ENCODE measurements around the gene SGSM2. TPM values are rescaled to one million over a fixed set of nuclear protein-coding genes. Genes with fewer than 3 reads are reported as not detected.
A peak's percentile ranks its signal among the peaks of the same experiment; 100 is the strongest.

The SGSM2 gene
- total and polyA plus RNA-seq, 2 of the 8 experiments (the other 6 are each of a cell fraction or from before 2014, with no cell fraction given) = 44.5 to 77.7 TPM

- no peaks in the 10 kb centered on the region for H3K23me2 ChIP-seq (ENCODE audit: low read depth, low read length)
- no peak for FAIRE-seq
- no peak overlapping the region for H2AFZ ChIP-seq (ENCODE audit: low read length)
- no peak overlapping the region for H3K9ac ChIP-seq (replicated peaks in 1 of 4; ENCODE audit: extremely low read depth in 1 of 4, low read depth in 3 of 4, low read length in 3 of 4)
- ChIA-PET POLR2A (ENCODE audit: partially characterized antibody) (interaction anchor here (0.9 to 2.7 kb wide), 3 partner anchors 23 to 39 kb away, joined by 3 to 10 read pairs (median 4); partner anchors contain the start of gene TSR1), CTCF (ENCODE audit: partially characterized antibody) (interaction anchor here (0.8 to 13.4 kb wide), 5 partner anchors 8 to 44 kb away, joined by 4 to 216 read pairs (median 8); no protein-coding TSS in a partner anchor)
- no peak overlapping the region for H3K4me3 ChIP-seq (ENCODE audit: extremely low read depth in 1 of 4, insufficient read depth in 2 of 4, low read depth in 3 of 4, low read length in 4 of 4)
- no peak overlapping the region for H2BK20ac ChIP-seq (ENCODE audit: low read length)
- H4K8ac ChIP-seq (ENCODE audit: extremely low read depth, insufficient read depth, low read length) = peak overlapping the region; percentile 57; the same call in 1 of the 2 replicates
- H2BK120ac ChIP-seq (replicated peaks; ENCODE audit: low read depth, low read length) = no peak overlapping the region
- no peak overlapping the region for H2BK12ac ChIP-seq (ENCODE audit: low read depth, low read length)
- H3K9me3 ChIP-seq (ENCODE audit: insufficient read depth in 2 of 2, low read depth in 1 of 2, low read length in 1 of 2) = no peaks in the 10 kb centered on the region
- H3K4me2 ChIP-seq (ENCODE audit: insufficient read depth in 1 of 2, low read depth in 2 of 2, low read length in 2 of 2) = no peak overlapping the region
- no peak overlapping the region for H3K14ac ChIP-seq (ENCODE audit: insufficient read length)
- H4K91ac ChIP-seq (replicated peaks; ENCODE audit: insufficient read length, low read length) = no peak overlapping the region
- H4K5ac ChIP-seq (ENCODE audit: insufficient read length, low read depth, low read length) = no peak overlapping the region
- no peak overlapping the region for H2BK15ac ChIP-seq (ENCODE audit: low read length)
- H3K79me2 ChIP-seq (ENCODE audit: control insufficient read depth in 1 of 2, insufficient read depth in 2 of 2, low read length in 2 of 2) = no peaks in the 10 kb centered on the region
- no peak overlapping the region for H3K27ac ChIP-seq (ENCODE audit: low read depth, low read length)
- H3K23ac ChIP-seq (ENCODE audit: insufficient read length) = no peak overlapping the region
- H3K4ac ChIP-seq (replicated peaks; ENCODE audit: insufficient read length, low read depth, low read length) = no peak overlapping the region
- WGBS, 2 experiments (ENCODE audit: extremely low coverage in 1 of 2, insufficient coverage in 1 of 2, insufficient read length in 1 of 2, insufficient replicate concordance in 2 of 2, low coverage in 1 of 2, low lambda C conversion rate in 2 of 2, missing lambda C conversion rate in 1 of 2) = 84% methylated on average over 19 of the region's 19 CpGs; no CpG with 5 or more reads in 1 of the 2 experiments
- DNase-seq (ENCODE audit: low read depth in 1 of 2, low spot score in 2 of 2) = no peak
- no peaks in the 10 kb centered on the region for H3K27me3 ChIP-seq (replicated peaks in 1 of 4; ENCODE audit: control insufficient read depth in 3 of 4, extremely low read depth in 1 of 4, insufficient read depth in 3 of 4, low read length in 3 of 4)
- no peak overlapping the region for H3K56ac ChIP-seq (replicated peaks; ENCODE audit: insufficient read length, low read depth, low read length)
- peaks cover 2 to 16% (median 9%) of the 10 kb centered on the region in 4 experiments; a peak in 5 of 8 replicates for H3K36me3 ChIP-seq (ENCODE audit: control insufficient read depth in 2 of 4, insufficient read depth in 4 of 4, low read length in 3 of 4)
- H3K18ac ChIP-seq (ENCODE audit: extremely low read depth, low read length) = no peak overlapping the region
- H2AK5ac ChIP-seq (ENCODE audit: low read depth, low read length) = no peak overlapping the region
- H4K20me1 ChIP-seq (replicated peaks in 1 of 2; ENCODE audit: control insufficient read depth in 1 of 2, insufficient read depth in 2 of 2, low read length in 2 of 2) = peaks cover 2 to 3% of the 10 kb centered on the region in 2 experiments
- H2BK5ac ChIP-seq (ENCODE audit: low read depth, low read length) = no peak overlapping the region
- H3K79me1 ChIP-seq (ENCODE audit: low read depth, low read length) = no peaks in the 10 kb centered on the region; the same call in 1 of the 2 replicates
- H3K4me1 ChIP-seq (replicated peaks in 1 of 4; ENCODE audit: control insufficient read depth in 3 of 4, insufficient read depth in 4 of 4, low read length in 3 of 4) = peaks cover 0 to under 1% (median 0%) of the 10 kb centered on the region in 4 experiments; a peak in 1 of 7 replicates
- TF ChIP-seq RBBP5 (IDR thresholded peaks at IDR 0.05; ENCODE audit: borderline replicate concordance, low read depth, low read length) (no peak), BACH1 (IDR thresholded peaks at IDR 0.05; ENCODE audit: low read length) (no peak), EP300 (IDR thresholded peaks at IDR 0.05; ENCODE audit: borderline replicate concordance in 1 of 2, low read depth in 2 of 2, low read length in 2 of 2) (no peak), ATF2 (IDR thresholded peaks at IDR 0.05; ENCODE audit: low read length) (no peak), CREB1 (IDR thresholded peaks at IDR 0.05) (no peak), YY1 (IDR thresholded peaks at IDR 0.05; ENCODE audit: low read depth, low read length) (no peak), POLR2AphosphoS5 (IDR thresholded peaks at IDR 0.05; ENCODE audit: low read depth, low read length) (no peak), BRCA1 (IDR thresholded peaks at IDR 0.05; ENCODE audit: low read depth, low read length) (no peak), POU5F1 (IDR thresholded peaks at IDR 0.05; ENCODE audit: low read depth, low read length) (no peak), RFX5 (IDR thresholded peaks at IDR 0.05; ENCODE audit: borderline replicate concordance, low read depth, low read length) (no peak)
- TF ChIP-seq, protein P1, sequence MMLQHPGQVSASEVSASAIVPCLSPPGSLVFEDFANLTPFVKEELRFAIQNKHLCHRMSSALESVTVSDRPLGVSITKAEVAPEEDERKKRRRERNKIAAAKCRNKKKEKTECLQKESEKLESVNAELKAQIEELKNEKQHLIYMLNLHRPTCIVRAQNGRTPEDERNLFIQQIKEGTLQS (IDR thresholded peaks at IDR 0.05; ENCODE audit: insufficient read depth, low read depth, low read length) = no peak
- TF ChIP-seq, protein P2, sequence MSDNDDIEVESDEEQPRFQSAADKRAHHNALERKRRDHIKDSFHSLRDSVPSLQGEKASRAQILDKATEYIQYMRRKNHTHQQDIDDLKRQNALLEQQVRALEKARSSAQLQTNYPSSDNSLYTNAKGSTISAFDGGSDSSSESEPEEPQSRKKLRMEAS (IDR thresholded peaks at IDR 0.05) = no peak
Measured at GRCh38 chr17:2375406-2375805, 38.1 kb downstream of the SGSM2 start.

Measured in H1 (cell line).